ENCODE results near the gene ARHGEF38. TPM values are rescaled to one million over a fixed set of nuclear protein-coding genes. Genes with fewer than 3 reads are reported as not detected.

ARHGEF38 gene
- total RNA-seq, 2 experiments from 2014 or later, result not detected

GRCh38 chr4:105632599-105632998, 80.2 kb downstream of the ARHGEF38 start:
- Mint-ChIP-seq H3K27ac (no peak overlapping the region), H3K4me3 (no peak overlapping the region), H3K27me3 (peaks cover 9% of the 10 kb centered on the region), H3K4me1 (ENCODE audit: low read depth) (no peaks in the 10 kb centered on the region), H3K36me3 (ENCODE audit: low read depth) (no peaks in the 10 kb centered on the region), H3K9me3 (no peaks in the 10 kb centered on the region)
- intact Hi-C loops (cut with micrococcal nuclease), result no loop called here
- CTCF ChIA-PET, result no interaction called here
- TF ChIP-seq, protein P1, sequence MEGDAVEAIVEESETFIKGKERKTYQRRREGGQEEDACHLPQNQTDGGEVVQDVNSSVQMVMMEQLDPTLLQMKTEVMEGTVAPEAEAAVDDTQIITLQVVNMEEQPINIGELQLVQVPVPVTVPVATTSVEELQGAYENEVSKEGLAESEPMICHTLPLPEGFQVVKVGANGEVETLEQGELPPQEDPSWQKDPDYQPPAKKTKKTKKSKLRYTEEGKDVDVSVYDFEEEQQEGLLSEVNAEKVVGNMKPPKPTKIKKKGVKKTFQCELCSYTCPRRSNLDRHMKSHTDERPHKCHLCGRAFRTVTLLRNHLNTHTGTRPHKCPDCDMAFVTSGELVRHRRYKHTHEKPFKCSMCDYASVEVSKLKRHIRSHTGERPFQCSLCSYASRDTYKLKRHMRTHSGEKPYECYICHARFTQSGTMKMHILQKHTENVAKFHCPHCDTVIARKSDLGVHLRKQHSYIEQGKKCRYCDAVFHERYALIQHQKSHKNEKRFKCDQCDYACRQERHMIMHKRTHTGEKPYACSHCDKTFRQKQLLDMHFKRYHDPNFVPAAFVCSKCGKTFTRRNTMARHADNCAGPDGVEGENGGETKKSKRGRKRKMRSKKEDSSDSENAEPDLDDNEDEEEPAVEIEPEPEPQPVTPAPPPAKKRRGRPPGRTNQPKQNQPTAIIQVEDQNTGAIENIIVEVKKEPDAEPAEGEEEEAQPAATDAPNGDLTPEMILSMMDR (IDR thresholded peaks at IDR 0.05), result no peak
- POLR2A ChIA-PET, result no interaction called here
- no peak for ATAC-seq
- DNase-seq, result no peak

DNA sequence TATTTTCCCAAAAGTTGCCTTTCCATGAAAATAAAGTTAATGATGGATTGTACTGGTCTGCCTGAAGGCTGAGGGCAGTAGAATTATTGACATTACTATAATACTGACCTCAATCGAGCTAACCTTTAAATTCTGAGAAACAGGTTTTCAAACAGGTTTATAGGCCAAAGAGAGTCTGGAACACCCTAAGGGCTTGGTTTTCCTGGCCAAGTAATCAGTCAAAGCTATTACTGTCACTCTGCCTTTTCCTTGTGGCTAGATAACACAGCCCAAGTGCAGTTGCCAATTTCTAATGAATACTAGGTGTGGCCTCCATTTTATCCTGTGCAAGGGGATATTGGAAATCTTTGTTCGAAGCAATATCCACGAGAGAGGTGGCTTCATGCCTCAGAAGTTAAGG, 80.8 kb downstream of the ARHGEF38 start:
- intact Hi-C loops (cut with micrococcal nuclease), result no loop called here
- TF ChIP-seq, protein P1 (IDR thresholded peaks at IDR 0.05), result no peak
- Mint-ChIP-seq H3K27ac (no peak overlapping the region), H3K4me3 (no peak overlapping the region), H3K27me3 (peaks cover 6% of the 10 kb centered on the region), H3K36me3 (ENCODE audit: low read depth) (no peaks in the 10 kb centered on the region), H3K9me3 (no peaks in the 10 kb centered on the region), H3K4me1 (ENCODE audit: low read depth) (no peaks in the 10 kb centered on the region)
- CTCF ChIA-PET, result no interaction called here
- DNase-seq, result no peak
- POLR2A ChIA-PET, result no interaction called here
- ATAC-seq, result no peak

GRCh38 chr4:105634402-105635080, 82.1 kb downstream of the ARHGEF38 start:
- no peak for ATAC-seq
- Mint-ChIP-seq H3K27ac (no peak overlapping the region), H3K27me3 (peaks cover 1% of the 10 kb centered on the region), H3K4me1 (ENCODE audit: low read depth) (no peaks in the 10 kb centered on the region), H3K9me3 (no peaks in the 10 kb centered on the region), H3K36me3 (ENCODE audit: low read depth) (no peaks in the 10 kb centered on the region), H3K4me3 (no peak overlapping the region)
- ChIA-PET CTCF (no interaction called here), POLR2A (no interaction called here)
- DNase-seq, result no peak
- intact Hi-C loops (cut with micrococcal nuclease), result no loop called here
- TF ChIP-seq, protein P1 (IDR thresholded peaks at IDR 0.05), result no peak

- POLR2A ChIA-PET, result no interaction called here
- no peaks in the 10 kb centered on the region for H3K9me3 Mint-ChIP-seq
Observed at GRCh38 chr4:105637408-105638176, 85.2 kb downstream of the ARHGEF38 start.

DNA sequence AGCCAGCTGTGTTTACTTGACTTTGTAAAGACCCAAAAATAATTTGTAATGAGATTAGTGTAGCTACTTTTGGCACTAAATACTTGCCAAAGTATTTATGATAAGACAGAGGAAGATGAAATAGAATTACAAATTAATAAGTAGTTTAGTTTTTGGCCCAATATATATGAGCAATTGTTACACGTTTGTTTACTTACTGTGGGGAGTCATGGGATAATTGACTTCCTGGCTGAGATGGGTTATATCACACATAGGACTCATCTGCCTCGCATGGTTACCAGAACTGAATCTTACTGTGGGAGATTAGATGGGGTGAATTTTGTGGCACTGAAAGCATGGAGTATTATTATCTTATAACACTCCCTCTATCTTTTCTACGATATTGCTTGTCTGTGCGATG, 89.4 kb downstream of the ARHGEF38 start:
- H3K27ac Mint-ChIP-seq, result no peak overlapping the region
- no peaks in the 10 kb centered on the region for H3K4me1 Mint-ChIP-seq (ENCODE audit: low read depth)
- ChIA-PET POLR2A (no interaction called here), CTCF (no interaction called here)
- ATAC-seq (no peak), DNase-seq (no peak)
- no peak overlapping the region for H3K4me3 Mint-ChIP-seq
- H3K9me3 Mint-ChIP-seq, result no peaks in the 10 kb centered on the region
- TF ChIP-seq, protein P1 (IDR thresholded peaks at IDR 0.05), result no peak
- H3K27me3 Mint-ChIP-seq, result peaks cover 17% of the 10 kb centered on the region
- H3K36me3 Mint-ChIP-seq (ENCODE audit: low read depth), result no peaks in the 10 kb centered on the region
- intact Hi-C loops (cut with micrococcal nuclease), result no loop called here

More at GRCh38 chr4:105637408-105638176, 85.2 kb downstream of the ARHGEF38 start:
- CTCF ChIA-PET, result no interaction called here
- ATAC-seq (no peak), DNase-seq (peak; percentile 5)
- Mint-ChIP-seq H3K4me3 (no peak overlapping the region), H3K27me3 (peaks cover 8% of the 10 kb centered on the region), H3K27ac (no peak overlapping the region), H3K36me3 (ENCODE audit: low read depth) (no peaks in the 10 kb centered on the region), H3K4me1 (ENCODE audit: low read depth) (no peaks in the 10 kb centered on the region)
- TF ChIP-seq, protein P1 (IDR thresholded peaks at IDR 0.05), result no peak
- intact Hi-C loops (cut with micrococcal nuclease), result no loop called here

Data from activated CD8-positive, alpha-beta T cell treated with anti-CD3 and anti-CD28 coated beads for 36 hours (primary cell).